Mesenchymal stem cell (in vitro differentiated cells and primary cell): ENCODE data around the gene DAB2.

ENCODE experiments used
- DNase-seq: peaks from one replicate; pipeline ENCODE4 v3.0.0-alpha.2; 2013
- H2AFZ ChIP-seq: one replicate; pipeline ENCODE4 v1.6.1; 2013; ENCODE audit warnings: low read depth, mild to moderate bottlenecking, control low read depth, inconsistent platforms, low read length, moderate library complexity
- H2AK5ac ChIP-seq: 2 replicates; pipeline ENCODE4 v1.6.1; 2013; ENCODE audit warnings: low read length, moderate library complexity, mild to moderate bottlenecking, inconsistent platforms; ENCODE audit not compliant: severe bottlenecking
- H2BK120ac ChIP-seq: one replicate; pipeline ENCODE4 v1.6.1; 2013; ENCODE audit warnings: low read depth, mild to moderate bottlenecking, inconsistent platforms, low read length, moderate library complexity
- H2BK12ac ChIP-seq, 2 experiments: one replicate each; pipeline ENCODE4 v1.6.1; 2013; ENCODE audit warnings: inconsistent platforms in 2 of 2, low read length in 2 of 2, mild to moderate bottlenecking in 2 of 2, moderate library complexity in 2 of 2, control low read depth in 1 of 2
- H2BK15ac ChIP-seq: one replicate; pipeline ENCODE4 v1.6.1; 2013; ENCODE audit warnings: mild to moderate bottlenecking, low read depth, inconsistent platforms; ENCODE audit not compliant: poor library complexity, severe bottlenecking
- H2BK5ac ChIP-seq: 2 replicates; pipeline ENCODE4 v1.6.1; 2013; ENCODE audit warnings: low read depth, mild to moderate bottlenecking, low read length, control low read depth, inconsistent platforms; ENCODE audit not compliant: poor library complexity, severe bottlenecking
- H3K14ac ChIP-seq, 2 experiments: one replicate each; pipeline ENCODE4 v1.6.1; 2013; ENCODE audit warnings: inconsistent platforms in 2 of 2, low read length in 2 of 2, control low read depth in 1 of 2, mild to moderate bottlenecking in 1 of 2, moderate library complexity in 1 of 2
- H3K18ac ChIP-seq, 2 experiments: one replicate each; pipeline ENCODE4 v1.6.1; 2013; ENCODE audit warnings: inconsistent platforms in 2 of 2, low read length in 2 of 2, control low read depth in 1 of 2, low read depth in 1 of 2, mild to moderate bottlenecking in 1 of 2
- H3K23ac ChIP-seq, 2 experiments: one replicate each; pipeline ENCODE4 v1.6.1; 2013; ENCODE audit warnings: inconsistent platforms in 2 of 2, low read length in 2 of 2, mild to moderate bottlenecking in 2 of 2, moderate library complexity in 2 of 2, control low read depth in 1 of 2
- H3K27ac ChIP-seq: 2 replicates; pipeline ENCODE4 v1.5.1; 2013; ENCODE audit warnings: mild to moderate bottlenecking, moderate library complexity, low read length, control low read depth, inconsistent platforms; ENCODE audit not compliant: poor library complexity, severe bottlenecking
- H3K27me3 ChIP-seq, 2 experiments: 2 replicates each; pipeline versions ENCODE4 v1.6.1 to v1.7.0; 2013; ENCODE audit warnings: low read length in 2 of 2, mild to moderate bottlenecking in 2 of 2, moderate library complexity in 2 of 2, control low read depth in 1 of 2, inconsistent platforms in 1 of 2; ENCODE audit not compliant: control insufficient read depth in 1 of 2, insufficient read depth in 1 of 2
- H3K36me3 ChIP-seq, 2 experiments: 2 replicates each; pipeline versions ENCODE4 v1.6.1 to v1.7.0; 2013; ENCODE audit warnings: low read length in 2 of 2, control low read depth in 1 of 2, inconsistent platforms in 1 of 2, low read depth in 1 of 2, mild to moderate bottlenecking in 1 of 2; ENCODE audit not compliant: insufficient read depth in 2 of 2, control insufficient read depth in 1 of 2
- H3K4ac ChIP-seq, 2 experiments: one replicate each; pipeline ENCODE4 v1.6.1; 2013; ENCODE audit warnings: inconsistent platforms in 2 of 2, low read length in 2 of 2, mild to moderate bottlenecking in 2 of 2, moderate library complexity in 2 of 2, control low read depth in 1 of 2, low read depth in 1 of 2
- H3K4me1 ChIP-seq: 2 replicates; pipeline ENCODE4 v1.6.1; 2013; ENCODE audit warnings: low read depth, low read length, control low read depth; ENCODE audit not compliant: control insufficient read depth, insufficient read depth
- H3K4me2 ChIP-seq: 2 replicates; pipeline ENCODE4 v1.6.1; 2013; ENCODE audit warnings: low read length, mild to moderate bottlenecking, inconsistent platforms; ENCODE audit not compliant: poor library complexity, severe bottlenecking
- H3K4me3 ChIP-seq, 2 experiments: 2 replicates each; pipeline versions ENCODE4 v1.5.1 to v1.7.0; 2013; ENCODE audit warnings: low read length in 2 of 2, mild to moderate bottlenecking in 2 of 2, control low read depth in 1 of 2, low read depth in 1 of 2; ENCODE audit not compliant: insufficient read depth in 1 of 2
- H3K79me1 ChIP-seq: replicated peaks from 2 replicates; pipeline ENCODE4 v1.6.1; 2013; ENCODE audit warnings: mild to moderate bottlenecking, control low read depth, low read length, inconsistent platforms; ENCODE audit not compliant: poor library complexity, severe bottlenecking
- H3K9ac ChIP-seq: 2 replicates; pipeline ENCODE4 v1.7.0; 2013; ENCODE audit warnings: mild to moderate bottlenecking, low read length, moderate library complexity
- H3K9me3 ChIP-seq: 2 replicates; pipeline ENCODE4 v1.7.0; 2013; ENCODE audit warnings: mild to moderate bottlenecking, low read length; ENCODE audit not compliant: control insufficient read depth
- H4K8ac ChIP-seq: one replicate; pipeline ENCODE4 v1.6.1; 2013; ENCODE audit warnings: inconsistent platforms, mild to moderate bottlenecking, low read length, moderate library complexity
- H4K91ac ChIP-seq: one replicate; pipeline ENCODE4 v1.6.1; 2013; ENCODE audit warnings: mild to moderate bottlenecking, low read length, inconsistent platforms
- WGBS: methylation state at CpG from one replicate; pipeline ENCODE4 v1.1.7; 2013; ENCODE audit warnings: mixed read lengths; 5-methylcytosine and 5-hydroxymethylcytosine counted together

Gene DAB2

GRCh38 chr5:39433848-39434247, 9.1 kb upstream of the DAB2 start:
- no peak overlapping the region for H2BK120ac ChIP-seq
- no peak overlapping the region for H3K4me2 ChIP-seq
- H2BK12ac ChIP-seq: no peak overlapping the region
- H3K23ac ChIP-seq: no peak overlapping the region
- H2AK5ac ChIP-seq: no peak overlapping the region
- H3K4me1 ChIP-seq: no peaks in the 10 kb centered on the region
- no peak overlapping the region for H3K18ac ChIP-seq
- no peak overlapping the region for H3K14ac ChIP-seq
- no peak overlapping the region for H4K8ac ChIP-seq
- H2AFZ ChIP-seq: no peak overlapping the region
- H3K9ac ChIP-seq: no peak overlapping the region
- H4K91ac ChIP-seq: no peak overlapping the region
- peak overlapping the region; percentile 73 for H3K27ac ChIP-seq
- H3K36me3 ChIP-seq: no peaks in the 10 kb centered on the region
- no peak overlapping the region for H3K4ac ChIP-seq
- no peaks in the 10 kb centered on the region for H3K9me3 ChIP-seq
- WGBS: no CpG with 5 or more reads among the region's 4 CpGs
- no peak for DNase-seq
- no peaks in the 10 kb centered on the region for H3K79me1 ChIP-seq
- no peaks in the 10 kb centered on the region for H3K27me3 ChIP-seq
- H2BK15ac ChIP-seq: no peak overlapping the region
- no peak overlapping the region for H2BK5ac ChIP-seq
- no peak overlapping the region for H3K4me3 ChIP-seq

GRCh38 chr5:39432696-39433530, 8.1 kb upstream of the DAB2 start:
- DNase-seq: no peak
- no peaks in the 10 kb centered on the region for H3K27me3 ChIP-seq
- H2AK5ac ChIP-seq: no peak overlapping the region
- peak overlapping the region; percentile 29 for H3K4me2 ChIP-seq
- H2BK5ac ChIP-seq: no peak overlapping the region
- H3K9me3 ChIP-seq: no peaks in the 10 kb centered on the region
- no peak overlapping the region for H4K91ac ChIP-seq
- no peak overlapping the region for H3K14ac ChIP-seq
- no peak overlapping the region for H3K23ac ChIP-seq
- no peak overlapping the region for H2BK120ac ChIP-seq
- H2BK15ac ChIP-seq: no peak overlapping the region
- H2BK12ac ChIP-seq: no peak overlapping the region
- H3K9ac ChIP-seq: no peak overlapping the region
- no peak overlapping the region for H4K8ac ChIP-seq
- no peak overlapping the region for H3K4ac ChIP-seq
- H3K36me3 ChIP-seq: no peaks in the 10 kb centered on the region
- H3K79me1 ChIP-seq: no peaks in the 10 kb centered on the region
- no peak overlapping the region for H3K4me3 ChIP-seq
- WGBS: 97% methylated on average over 12 of the region's 12 CpGs
- no peaks in the 10 kb centered on the region for H3K4me1 ChIP-seq
- H2AFZ ChIP-seq: no peak overlapping the region
- H3K27ac ChIP-seq: peak overlapping the region; percentile 73
- no peak overlapping the region for H3K18ac ChIP-seq

- H3K27me3 ChIP-seq: no peaks in the 10 kb centered on the region
- no peak overlapping the region for H3K18ac ChIP-seq
- no peak overlapping the region for H3K4ac ChIP-seq
- no peak overlapping the region for H2AFZ ChIP-seq
- H3K4me2 ChIP-seq: no peak overlapping the region
- H3K27ac ChIP-seq: no peak overlapping the region
- H3K23ac ChIP-seq: no peak overlapping the region
- 100% methylated on average over 1 of the region's 2 CpGs for WGBS
- no peak overlapping the region for H3K14ac ChIP-seq
- no peak overlapping the region for H2BK120ac ChIP-seq
- H3K9ac ChIP-seq: no peak overlapping the region
- H2BK12ac ChIP-seq: no peak overlapping the region
- no peak overlapping the region for H2BK15ac ChIP-seq
- H3K4me1 ChIP-seq: peaks cover 3% of the 10 kb centered on the region
- H3K36me3 ChIP-seq: no peaks in the 10 kb centered on the region
- no peak overlapping the region for H3K4me3 ChIP-seq
- no peak overlapping the region for H4K91ac ChIP-seq
- no peak overlapping the region for H2AK5ac ChIP-seq
- H3K9me3 ChIP-seq: no peaks in the 10 kb centered on the region
- H2BK5ac ChIP-seq: no peak overlapping the region
- no peak overlapping the region for H4K8ac ChIP-seq
- no peak for DNase-seq
- peaks cover 2% of the 10 kb centered on the region for H3K79me1 ChIP-seq
Measured at GRCh38 chr5:39430461-39430860, 5.7 kb upstream of the DAB2 start.

GRCh38 chr5:39428640-39429039, 3.9 kb upstream of the DAB2 start:
- H3K36me3 ChIP-seq: no peaks in the 10 kb centered on the region
- no peak overlapping the region for H3K9ac ChIP-seq
- H3K4me1 ChIP-seq: peaks cover 3% of the 10 kb centered on the region
- peaks cover 2% of the 10 kb centered on the region for H3K79me1 ChIP-seq
- H3K18ac ChIP-seq: no peak overlapping the region
- no peak overlapping the region for H3K4ac ChIP-seq
- H2AFZ ChIP-seq: no peak overlapping the region
- no peak overlapping the region for H3K27ac ChIP-seq
- H3K23ac ChIP-seq: no peak overlapping the region
- WGBS: 96% methylated on average over 4 of the region's 4 CpGs
- H2BK120ac ChIP-seq: no peak overlapping the region
- H3K14ac ChIP-seq: no peak overlapping the region
- H4K91ac ChIP-seq: no peak overlapping the region
- no peak overlapping the region for H2BK12ac ChIP-seq
- no peak for DNase-seq
- no peak overlapping the region for H3K4me2 ChIP-seq
- H4K8ac ChIP-seq: no peak overlapping the region
- H2BK15ac ChIP-seq: no peak overlapping the region
- no peak overlapping the region for H2AK5ac ChIP-seq
- H3K9me3 ChIP-seq: no peaks in the 10 kb centered on the region
- no peak overlapping the region for H3K4me3 ChIP-seq
- H3K27me3 ChIP-seq: no peaks in the 10 kb centered on the region
- no peak overlapping the region for H2BK5ac ChIP-seq
